GM18508 (cell line): Measurements from ENCODE around the gene SH3PXD2B.

Experiments
- ATAC-seq: cut with Tn5 transposase; IDR thresholded peaks from one replicate; pipeline ENCODE4 v1.9.1; 2021; ENCODE audit warnings: moderate number of reproducible peaks; ENCODE audit not compliant: insufficient read depth, unreplicated experiment

The SH3PXD2B gene

GRCh38 chr5:172454358-172455086 is at the start of gene SH3PXD2B:
Gene SH3PXD2B (minus strand): TSS chr5:172454525. CDS start chr5:172454352, 173 bp downstream.
- ATAC-seq: no peak

GRCh38 chr5:172502969-172503368 is 48.6 kb upstream of the SH3PXD2B start:
- no peak for ATAC-seq

GRCh38 chr5:172502410-172502809 is 48.1 kb upstream of the SH3PXD2B start:
- ATAC-seq: no peak

- no peak for ATAC-seq
These were observed 47.5 kb upstream of the SH3PXD2B start for GRCh38 chr5:172501708-172502320.

GRCh38 chr5:172499287-172499686 is 45.0 kb upstream of the SH3PXD2B start:
- ATAC-seq: no peak

- ATAC-seq: no peak
These were observed 44.3 kb upstream of the SH3PXD2B start for GRCh38 chr5:172498431-172499129.

- ATAC-seq: no peak
These were observed 43.4 kb upstream of the SH3PXD2B start for GRCh38 chr5:172497591-172498255.

GRCh38 chr5:172496671-172497371 is 42.5 kb upstream of the SH3PXD2B start:
- no peak for ATAC-seq

- no peak for ATAC-seq
These were observed 40.5 kb upstream of the SH3PXD2B start for GRCh38 chr5:172494630-172495505.

GRCh38 chr5:172493906-172494305 is 39.6 kb upstream of the SH3PXD2B start:
- ATAC-seq: no peak

- no peak for ATAC-seq
These were observed 39.1 kb upstream of the SH3PXD2B start for GRCh38 chr5:172493461-172493860.

GRCh38 chr5:172493002-172493401 is 38.7 kb upstream of the SH3PXD2B start:
- no peak for ATAC-seq

GRCh38 chr5:172492097-172492840 is 37.9 kb upstream of the SH3PXD2B start:
- ATAC-seq: no peak

GRCh38 chr5:172491481-172491880 is 37.2 kb upstream of the SH3PXD2B start:
- no peak for ATAC-seq

- ATAC-seq: no peak
These were observed 36.5 kb upstream of the SH3PXD2B start for GRCh38 chr5:172490514-172491461.

- ATAC-seq: no peak
These were observed 33.9 kb upstream of the SH3PXD2B start for GRCh38 chr5:172488221-172488620.

GRCh38 chr5:172487671-172488070 is 33.3 kb upstream of the SH3PXD2B start:
- ATAC-seq: no peak

- no peak for ATAC-seq
These were observed 32.6 kb upstream of the SH3PXD2B start for GRCh38 chr5:172486912-172487311.
